Placental pericyte (primary cell): Measurements from ENCODE around the gene DBN1. TPM values are rescaled to one million over a fixed set of nuclear protein-coding genes. Genes with fewer than 3 reads are reported as not detected.

Experiments used
- total RNA-seq: library from RNA; depleted of rRNA; stranded (reverse); fragments of >200 nt; gene quantifications from 2 replicates; pipeline ENCODE4 v1.2.3, GENCODE V29; 2012

The DBN1 gene
- total RNA-seq: 125 and 151 TPM in 2 replicates

GRCh38 chr5:177473443-177474001, at the start of gene DBN1:
Gene DBN1 (minus strand): TSS chr5:177473634. CDS start chr5:177473521, 113 bp downstream.

GRCh38 chr5:177516601-177517568, 43.5 kb upstream of the DBN1 start, which contains the start of gene DDX41:
Gene DDX41 (minus strand): TSS chr5:177516961. CDS start chr5:177516945, 16 bp downstream.

GRCh38 chr5:177509381-177509951, 36.0 kb upstream of the DBN1 start, which contains the start of gene DOK3:
Gene DOK3 (minus strand): TSS chr5:177509826. CDS start chr5:177509540, 286 bp downstream.

GRCh38 chr5:177497292-177498012, 24.0 kb upstream of the DBN1 start, which contains the start of gene PDLIM7:
Gene PDLIM7 (minus strand): TSS chr5:177497604. CDS start chr5:177496512, 1,092 bp downstream.

GRCh38 chr5:177446200-177447065, 27.0 kb downstream of the DBN1 start, which contains the start of gene PRR7:
Gene PRR7 (plus strand): TSS chr5:177446814. CDS start chr5:177455068, 8,254 bp downstream.

GRCh38 chr5:177426566-177427210, 46.7 kb downstream of the DBN1 start, which contains the start of gene GRK6:
Gene GRK6 (plus strand): TSS chr5:177426676. CDS start chr5:177426846, 170 bp downstream.

GRCh38 chr5:177409043-177409801, 64.2 kb downstream of the DBN1 start, which contains the start of gene F12:
Gene F12 (minus strand): TSS chr5:177409564. CDS start chr5:177409527, 37 bp downstream.

Other genes with a start within 250 kb of the DBN1 start
- gene RAB24, start 169.9 kb downstream of the DBN1 start, total RNA-seq: 10.7 and 35.5 TPM in 2 replicates
- gene PRELID1, start 169.8 kb downstream of the DBN1 start, total RNA-seq: 99.4 and 145 TPM in 2 replicates
- 1.8 and 10.6 TPM in 2 replicates for gene MXD3, start 161.7 kb downstream of the DBN1 start, total RNA-seq
- 242 and 674 TPM in 2 replicates for gene LMAN2, start 122.0 kb downstream of the DBN1 start, total RNA-seq
- 4.7 and 6.6 TPM in 2 replicates for gene RGS14, start 115.7 kb downstream of the DBN1 start, total RNA-seq
- not detected in 2 replicates for gene SLC34A1, start 89.2 kb downstream of the DBN1 start, total RNA-seq
- gene PFN3, start 73.0 kb downstream of the DBN1 start, total RNA-seq: not detected in 2 replicates
- gene F12, start 64.1 kb downstream of the DBN1 start, total RNA-seq: 0.22 and 0.57 TPM in 2 replicates
- gene GRK6, start 47.0 kb downstream of the DBN1 start, total RNA-seq: 35.9 and 47.4 TPM in 2 replicates
- 3.7 and 8.6 TPM in 2 replicates for gene PRR7, start 26.8 kb downstream of the DBN1 start, total RNA-seq
- 153 and 326 TPM in 2 replicates for gene PDLIM7, start 24.0 kb upstream of the DBN1 start, total RNA-seq
- gene DOK3, start 36.2 kb upstream of the DBN1 start, total RNA-seq: 2.2 and 4.2 TPM in 2 replicates
- 80.2 and 88.6 TPM in 2 replicates for gene DDX41, start 43.3 kb upstream of the DBN1 start, total RNA-seq
- 27.6 and 27.9 TPM in 2 replicates for gene FAM193B, start 80.9 kb upstream of the DBN1 start, total RNA-seq
- 164 and 297 TPM in 2 replicates for gene TMED9, start 118.6 kb upstream of the DBN1 start, total RNA-seq
- 43.1 and 43.5 TPM in 2 replicates for gene B4GALT7, start 126.5 kb upstream of the DBN1 start, total RNA-seq